Nephron (organoid): ENCODE measurements around the gene UBE3C.
"Not testable (repeated sequence)": the region's sequence is repeated elsewhere in the genome, so short reads cannot be mapped to it uniquely, and the experiment has no call there.

Experiments used
- H3K27ac Mint-ChIP-seq, 3 experiments: 2 replicates each; pipeline ENCODE4 v1.8.0; 2020; ENCODE audit warnings: mixed read lengths in 3 of 3, mild to moderate bottlenecking in 2 of 3, moderate library complexity in 1 of 3
- H3K27me3 Mint-ChIP-seq: 2 replicates; pipeline ENCODE4 v1.8.0; 2021; ENCODE audit warnings: low read depth, mild to moderate bottlenecking, moderate library complexity, mixed read lengths
- H3K36me3 Mint-ChIP-seq: 2 replicates; pipeline ENCODE4 v1.8.0; 2020; ENCODE audit warnings: low read depth, mixed read lengths
- H3K4me1 Mint-ChIP-seq: 2 replicates; pipeline ENCODE4 v1.8.0; 2020; ENCODE audit warnings: mixed read lengths
- H3K4me3 Mint-ChIP-seq, 3 experiments: 2 replicates each; pipeline ENCODE4 v1.8.0; 2020; ENCODE audit warnings: mild to moderate bottlenecking in 3 of 3, mixed read lengths in 3 of 3, moderate library complexity in 2 of 3
- H3K9me3 Mint-ChIP-seq: 2 replicates; pipeline ENCODE4 v1.8.0; 2020; ENCODE audit warnings: mixed read lengths
- TF ChIP-seq, protein P1 (sequence below), 3 experiments: fragments of 200-600 bp; sonication (generic); IDR thresholded peaks; one replicate each; pipeline ENCODE4 v1.5.0; 2021; ENCODE audit warnings: antibody characterized with exemption in 3 of 3; ENCODE audit not compliant: unreplicated experiment in 3 of 3

Gene UBE3C

DNA sequence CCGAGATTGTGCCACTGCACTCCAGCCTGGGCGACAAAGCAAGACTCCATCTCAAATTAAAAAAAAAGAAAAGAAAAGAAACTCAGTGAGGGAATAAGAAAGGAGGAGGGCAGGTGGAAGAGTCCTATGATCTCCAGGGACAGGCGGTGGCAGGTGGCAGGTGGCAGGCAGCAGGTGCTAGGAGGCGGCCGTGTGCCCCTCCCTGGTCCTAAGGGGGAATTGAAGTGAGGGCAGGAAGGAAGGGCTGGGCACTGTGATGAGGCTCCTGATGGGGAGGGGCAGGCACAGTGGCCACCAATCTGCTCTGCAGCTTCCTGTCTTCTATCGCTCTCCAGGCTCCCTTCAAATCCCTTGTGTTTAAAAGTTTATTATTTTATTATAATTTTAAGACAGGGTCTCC lies 41.2 kb upstream of the UBE3C start:
- H3K9me3 Mint-ChIP-seq: peaks cover 21% of the 10 kb centered on the region
- no peak overlapping the region for H3K4me3 Mint-ChIP-seq
- TF ChIP-seq, protein P1, sequence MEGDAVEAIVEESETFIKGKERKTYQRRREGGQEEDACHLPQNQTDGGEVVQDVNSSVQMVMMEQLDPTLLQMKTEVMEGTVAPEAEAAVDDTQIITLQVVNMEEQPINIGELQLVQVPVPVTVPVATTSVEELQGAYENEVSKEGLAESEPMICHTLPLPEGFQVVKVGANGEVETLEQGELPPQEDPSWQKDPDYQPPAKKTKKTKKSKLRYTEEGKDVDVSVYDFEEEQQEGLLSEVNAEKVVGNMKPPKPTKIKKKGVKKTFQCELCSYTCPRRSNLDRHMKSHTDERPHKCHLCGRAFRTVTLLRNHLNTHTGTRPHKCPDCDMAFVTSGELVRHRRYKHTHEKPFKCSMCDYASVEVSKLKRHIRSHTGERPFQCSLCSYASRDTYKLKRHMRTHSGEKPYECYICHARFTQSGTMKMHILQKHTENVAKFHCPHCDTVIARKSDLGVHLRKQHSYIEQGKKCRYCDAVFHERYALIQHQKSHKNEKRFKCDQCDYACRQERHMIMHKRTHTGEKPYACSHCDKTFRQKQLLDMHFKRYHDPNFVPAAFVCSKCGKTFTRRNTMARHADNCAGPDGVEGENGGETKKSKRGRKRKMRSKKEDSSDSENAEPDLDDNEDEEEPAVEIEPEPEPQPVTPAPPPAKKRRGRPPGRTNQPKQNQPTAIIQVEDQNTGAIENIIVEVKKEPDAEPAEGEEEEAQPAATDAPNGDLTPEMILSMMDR (IDR thresholded peaks at IDR 0.05; ENCODE audit: unreplicated experiment in 3 of 3): no peak
- H3K36me3 Mint-ChIP-seq: no peaks in the 10 kb centered on the region
- no peak overlapping the region for H3K27ac Mint-ChIP-seq
- H3K27me3 Mint-ChIP-seq: peaks cover 22% of the 10 kb centered on the region
- H3K4me1 Mint-ChIP-seq: peaks cover 6% of the 10 kb centered on the region

GRCh38 chr7:157100005-157100404 lies 38.7 kb upstream of the UBE3C start:
- Mint-ChIP-seq H3K27me3 (peaks cover 28% of the 10 kb centered on the region), H3K9me3 (peaks cover 27% of the 10 kb centered on the region)
- H3K36me3 Mint-ChIP-seq, H3K4me1 Mint-ChIP-seq, H3K4me3 Mint-ChIP-seq, H3K27ac Mint-ChIP-seq: not testable (repeated sequence)

DNA sequence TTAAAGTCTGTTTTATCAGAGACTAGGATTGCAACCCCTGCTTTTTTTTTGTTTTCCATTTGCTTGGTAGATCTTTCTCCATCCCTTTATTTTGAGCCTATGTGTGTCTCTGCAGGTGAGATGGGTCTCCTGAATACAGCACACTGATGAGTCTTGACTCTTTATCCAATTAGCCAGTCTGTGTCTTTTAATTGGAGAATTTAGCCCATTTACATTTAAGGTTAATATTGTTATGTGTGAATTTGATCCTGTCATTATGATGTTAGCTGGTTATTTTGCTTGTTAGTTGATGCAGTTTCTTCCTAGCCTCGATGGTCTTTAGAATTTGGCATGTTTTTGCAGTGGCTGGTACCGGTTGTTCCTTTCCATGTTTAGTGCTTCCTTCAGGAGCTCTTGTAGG lies 35.1 kb upstream of the UBE3C start:
- peaks cover 25% of the 10 kb centered on the region for H3K27me3 Mint-ChIP-seq
- not testable (repeated sequence) for H3K27ac Mint-ChIP-seq, H3K4me1 Mint-ChIP-seq, H3K4me3 Mint-ChIP-seq, H3K36me3 Mint-ChIP-seq
- H3K9me3 Mint-ChIP-seq: peaks cover 50% of the 10 kb centered on the region

DNA sequence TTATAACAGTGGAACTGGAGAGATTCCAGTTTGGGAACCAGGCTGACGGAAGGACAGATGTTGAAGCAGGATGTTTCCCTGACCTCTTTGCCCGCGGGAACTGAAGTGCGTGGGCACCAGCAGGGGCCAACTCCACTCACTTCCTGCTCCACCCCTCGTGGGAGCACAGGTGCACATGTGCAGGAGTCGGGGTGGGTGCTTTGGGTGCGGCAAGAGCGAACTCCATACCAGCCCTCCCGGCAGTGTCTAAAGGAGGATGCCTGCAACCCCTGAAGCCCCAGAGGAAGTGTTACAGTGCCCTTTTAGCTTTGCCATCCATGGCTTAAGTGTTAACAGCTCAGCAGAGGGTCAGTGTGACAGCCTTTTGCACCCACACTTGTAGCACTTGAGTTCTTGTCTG lies 27.4 kb upstream of the UBE3C start:
- TF ChIP-seq, protein P1 (IDR thresholded peaks at IDR 0.05; ENCODE audit: unreplicated experiment in 3 of 3): no peak
- no peak overlapping the region for H3K27ac Mint-ChIP-seq
- peaks cover 32% of the 10 kb centered on the region for H3K9me3 Mint-ChIP-seq
- peaks cover 21% of the 10 kb centered on the region for H3K27me3 Mint-ChIP-seq
- no peaks in the 10 kb centered on the region for H3K4me1 Mint-ChIP-seq
- H3K4me3 Mint-ChIP-seq: no peak overlapping the region
- H3K36me3 Mint-ChIP-seq: no peaks in the 10 kb centered on the region

- no peak overlapping the region for H3K4me3 Mint-ChIP-seq
- H3K27ac Mint-ChIP-seq: no peak overlapping the region
- TF ChIP-seq, protein P1 (IDR thresholded peaks at IDR 0.05; ENCODE audit: unreplicated experiment in 3 of 3): no peak
- no peaks in the 10 kb centered on the region for H3K4me1 Mint-ChIP-seq
- no peaks in the 10 kb centered on the region for H3K36me3 Mint-ChIP-seq
- peaks cover 18% of the 10 kb centered on the region for H3K27me3 Mint-ChIP-seq
- H3K9me3 Mint-ChIP-seq: peaks cover 25% of the 10 kb centered on the region
Observed at GRCh38 chr7:157112706-157113105, 26.0 kb upstream of the UBE3C start.

DNA sequence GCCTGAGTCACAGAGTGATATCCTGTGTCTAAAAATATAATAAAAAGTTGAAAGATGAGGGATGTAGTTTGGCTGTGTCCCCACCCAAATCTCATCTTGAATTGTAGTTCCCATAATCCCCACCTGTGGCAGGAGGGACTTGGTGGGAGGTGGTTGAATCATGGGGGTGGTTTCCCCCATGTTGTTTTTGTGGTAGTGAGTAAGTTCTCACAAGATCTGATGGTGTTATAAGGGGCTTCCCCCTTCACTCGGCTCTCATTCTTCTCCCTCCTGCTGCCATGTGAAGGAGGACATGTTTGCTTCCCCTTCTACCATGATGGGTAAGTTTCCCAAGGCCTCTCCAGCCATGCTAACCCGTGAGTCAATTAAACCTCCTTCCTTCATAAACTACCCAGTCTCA lies 25.1 kb upstream of the UBE3C start:
- Mint-ChIP-seq H3K4me3 (no peak overlapping the region), H3K27me3 (peaks cover 13% of the 10 kb centered on the region), H3K27ac (no peak overlapping the region), H3K36me3 (no peaks in the 10 kb centered on the region), H3K9me3 (peaks cover 18% of the 10 kb centered on the region), H3K4me1 (no peaks in the 10 kb centered on the region)
- TF ChIP-seq, protein P1 (IDR thresholded peaks at IDR 0.05; ENCODE audit: unreplicated experiment in 3 of 3): no peak

- no peak overlapping the region for H3K27ac Mint-ChIP-seq
- TF ChIP-seq, protein P1 (IDR thresholded peaks at IDR 0.05; ENCODE audit: unreplicated experiment in 3 of 3): no peak
- peaks cover 13% of the 10 kb centered on the region for H3K27me3 Mint-ChIP-seq
- no peaks in the 10 kb centered on the region for H3K36me3 Mint-ChIP-seq
- no peak overlapping the region for H3K4me3 Mint-ChIP-seq
- no peaks in the 10 kb centered on the region for H3K4me1 Mint-ChIP-seq
- peaks cover 6% of the 10 kb centered on the region for H3K9me3 Mint-ChIP-seq
Observed at GRCh38 chr7:157116762-157117161, 22.0 kb upstream of the UBE3C start.
